Neuron (in vitro differentiated cells): ENCODE measurements around the gene LAIR1.

Experiments
- H2AFZ ChIP-seq: one replicate; pipeline ENCODE4 v1.6.1; 2013; ENCODE audit warnings: low read depth, mild to moderate bottlenecking, inconsistent platforms, low read length, moderate library complexity
- H3K27me3 ChIP-seq: one replicate; pipeline ENCODE4 v1.6.1; 2013; ENCODE audit warnings: low read length; ENCODE audit not compliant: insufficient read depth
- H3K36me3 ChIP-seq: one replicate; pipeline ENCODE4 v1.6.1; 2013; ENCODE audit warnings: low read length; ENCODE audit not compliant: insufficient read depth
- H3K4me1 ChIP-seq: one replicate; pipeline ENCODE4 v1.6.1; 2013; ENCODE audit warnings: low read length; ENCODE audit not compliant: insufficient read depth
- H3K4me3 ChIP-seq: 2 replicates; pipeline ENCODE4 v1.5.1; 2013; ENCODE audit warnings: mild to moderate bottlenecking, low read length, moderate library complexity
- H3K9me3 ChIP-seq: one replicate; pipeline ENCODE4 v1.6.1; 2013; ENCODE audit warnings: low read length

Gene LAIR1

GRCh38 chr19:54364775-54365257, at the start of gene LAIR1:
Gene LAIR1 (minus strand): TSS chr19:54364931. CDS start chr19:54364804, 127 bp downstream.
- Histone ChIP-seq H3K4me3 (no peak within 1 kb of the TSS), H3K9me3 (no peaks in the 10 kb centered on the region), H3K36me3 (no peaks in the 10 kb centered on the region), H3K4me1 (no peaks in the 10 kb centered on the region), H3K27me3 (no peaks in the 10 kb centered on the region), H2AFZ (no peak within 1 kb of the TSS)

DNA sequence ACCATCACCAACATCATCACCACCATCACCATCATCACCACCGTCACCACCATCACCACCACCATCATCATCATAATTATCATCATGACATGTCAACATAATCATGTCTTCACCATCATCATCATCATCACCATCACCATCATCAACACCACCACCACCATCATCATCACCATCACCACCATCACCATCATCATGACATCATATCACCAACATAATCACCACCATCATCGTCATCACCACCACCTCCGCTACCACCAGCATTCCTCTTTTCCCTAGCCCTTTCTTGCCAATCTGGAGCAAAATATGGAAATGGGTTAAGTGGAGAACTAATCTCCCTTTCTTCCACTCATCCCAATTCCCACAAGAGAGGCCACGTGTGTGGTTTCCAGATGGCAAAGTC, 49.4 kb upstream of the LAIR1 start:
- no peaks in the 10 kb centered on the region for H3K9me3 ChIP-seq
- H3K4me1 ChIP-seq, result peaks cover 29% of the 10 kb centered on the region
- peaks cover 3% of the 10 kb centered on the region for H3K27me3 ChIP-seq
- H3K4me3 ChIP-seq, result no peak overlapping the region
- no peak overlapping the region for H2AFZ ChIP-seq
- H3K36me3 ChIP-seq, result peaks cover 16% of the 10 kb centered on the region

GRCh38 chr19:54412877-54413276, 48.1 kb upstream of the LAIR1 start:
- no peak overlapping the region for H3K4me3 ChIP-seq
- peaks cover 3% of the 10 kb centered on the region for H3K27me3 ChIP-seq
- H3K36me3 ChIP-seq, result peaks cover 11% of the 10 kb centered on the region
- H3K4me1 ChIP-seq, result peaks cover 16% of the 10 kb centered on the region
- no peaks in the 10 kb centered on the region for H3K9me3 ChIP-seq
- no peak overlapping the region for H2AFZ ChIP-seq

GRCh38 chr19:54411033-54411432, 46.3 kb upstream of the LAIR1 start:
- no peaks in the 10 kb centered on the region for H3K9me3 ChIP-seq
- no peak overlapping the region for H3K4me3 ChIP-seq
- no peak overlapping the region for H2AFZ ChIP-seq
- peaks cover 3% of the 10 kb centered on the region for H3K27me3 ChIP-seq
- H3K36me3 ChIP-seq, result no peaks in the 10 kb centered on the region
- H3K4me1 ChIP-seq, result no peaks in the 10 kb centered on the region

- Histone ChIP-seq H3K4me1 (no peaks in the 10 kb centered on the region), H3K27me3 (peaks cover 3% of the 10 kb centered on the region), H3K36me3 (no peaks in the 10 kb centered on the region), H2AFZ (no peak overlapping the region), H3K4me3 (no peak overlapping the region), H3K9me3 (no peaks in the 10 kb centered on the region)
Observed at GRCh38 chr19:54408456-54409026, 43.8 kb upstream of the LAIR1 start.

DNA sequence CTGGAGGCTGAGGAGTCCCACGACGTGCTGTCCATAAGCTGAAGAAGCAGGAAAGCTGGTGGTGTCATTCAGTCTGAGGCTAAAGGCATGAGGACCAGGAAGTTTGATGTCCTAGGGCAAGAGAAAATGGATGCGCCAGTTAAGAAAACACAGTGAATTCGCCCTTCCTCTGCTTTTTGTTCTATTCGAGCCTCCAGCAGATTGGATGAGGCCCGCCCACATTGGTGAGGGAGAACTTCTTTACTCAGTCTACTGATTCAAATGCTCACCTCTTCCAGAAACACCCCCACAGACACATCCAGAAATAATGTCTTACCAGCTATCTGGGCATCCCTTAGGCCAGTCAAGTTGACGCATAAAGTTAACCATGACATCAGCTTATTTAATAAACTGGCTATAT, 43.0 kb upstream of the LAIR1 start:
- Histone ChIP-seq H3K4me3 (no peak overlapping the region), H2AFZ (no peak overlapping the region), H3K9me3 (no peaks in the 10 kb centered on the region)

GRCh38 chr19:54405628-54406027, 40.9 kb upstream of the LAIR1 start:
- Histone ChIP-seq H3K4me1 (no peaks in the 10 kb centered on the region), H3K9me3 (no peaks in the 10 kb centered on the region), H3K27me3 (peaks cover 1% of the 10 kb centered on the region), H2AFZ (no peak overlapping the region), H3K36me3 (no peaks in the 10 kb centered on the region), H3K4me3 (no peak overlapping the region)

More for the DNA sequence above, 43.0 kb upstream of the LAIR1 start:
- Histone ChIP-seq H3K4me1 (no peaks in the 10 kb centered on the region), H3K27me3 (peaks cover 3% of the 10 kb centered on the region), H3K36me3 (no peaks in the 10 kb centered on the region)

DNA sequence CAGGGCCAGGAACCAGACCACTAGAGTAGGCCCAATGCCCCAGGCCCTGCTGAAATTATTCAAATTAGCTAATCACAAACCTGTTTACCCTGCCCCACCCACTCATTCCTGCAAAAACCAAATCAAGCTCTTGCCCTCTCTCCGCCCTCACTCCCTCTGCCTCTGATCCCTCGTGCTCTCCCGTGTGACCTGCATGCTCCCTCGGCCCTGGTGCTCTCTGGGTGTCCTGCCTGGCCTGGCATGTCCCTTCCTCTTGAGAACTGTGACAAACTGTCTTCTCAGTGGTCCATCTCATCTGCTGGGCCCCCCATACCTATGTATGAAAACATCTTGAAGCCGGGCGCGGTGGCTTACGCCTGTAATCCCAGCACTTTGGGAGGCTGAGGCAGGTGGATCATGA, 38.3 kb upstream of the LAIR1 start:
- Histone ChIP-seq H3K4me3 (no peak overlapping the region), H3K4me1 (no peaks in the 10 kb centered on the region), H3K27me3 (no peaks in the 10 kb centered on the region), H3K9me3 (no peaks in the 10 kb centered on the region), H2AFZ (no peak overlapping the region), H3K36me3 (no peaks in the 10 kb centered on the region)

- Histone ChIP-seq H2AFZ (no peak overlapping the region), H3K4me3 (no peak overlapping the region), H3K36me3 (no peaks in the 10 kb centered on the region), H3K4me1 (no peaks in the 10 kb centered on the region), H3K27me3 (no peaks in the 10 kb centered on the region), H3K9me3 (no peaks in the 10 kb centered on the region)
Observed at GRCh38 chr19:54400913-54401312, 36.2 kb upstream of the LAIR1 start.

GRCh38 chr19:54399189-54399588, 34.5 kb upstream of the LAIR1 start:
- Histone ChIP-seq H2AFZ (no peak overlapping the region), H3K27me3 (no peaks in the 10 kb centered on the region), H3K4me1 (no peaks in the 10 kb centered on the region), H3K4me3 (no peak overlapping the region), H3K36me3 (no peaks in the 10 kb centered on the region), H3K9me3 (no peaks in the 10 kb centered on the region)

GRCh38 chr19:54395685-54396084, 31.0 kb upstream of the LAIR1 start:
- no peaks in the 10 kb centered on the region for H3K27me3 ChIP-seq
- H3K36me3 ChIP-seq, result no peaks in the 10 kb centered on the region
- H3K4me1 ChIP-seq, result no peaks in the 10 kb centered on the region
- H3K4me3 ChIP-seq, result no peak overlapping the region
- no peak overlapping the region for H2AFZ ChIP-seq
- peaks cover 3% of the 10 kb centered on the region for H3K9me3 ChIP-seq

DNA sequence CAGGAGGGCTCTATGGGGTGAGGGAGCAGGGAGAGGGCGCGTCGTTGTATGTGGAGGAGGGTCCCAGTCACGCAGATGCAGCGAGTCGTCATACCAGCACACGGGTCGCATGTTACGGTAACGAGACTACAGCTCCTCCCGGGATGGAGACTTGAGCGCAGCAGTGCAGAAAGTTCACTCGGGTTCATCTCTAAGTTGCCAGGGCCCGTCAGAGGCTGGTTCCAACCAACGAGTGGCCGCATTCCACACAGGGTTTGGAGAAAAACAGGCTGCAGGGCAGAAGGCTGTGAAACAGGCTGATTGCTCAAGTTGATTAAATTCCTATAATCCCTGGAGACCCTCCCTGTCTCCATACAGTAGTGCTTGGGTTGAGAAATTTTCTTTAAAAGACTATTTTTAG, 28.6 kb upstream of the LAIR1 start:
- Histone ChIP-seq H3K4me3 (no peak overlapping the region), H3K9me3 (peaks cover 3% of the 10 kb centered on the region), H3K36me3 (no peaks in the 10 kb centered on the region), H3K27me3 (peaks cover 8% of the 10 kb centered on the region), H2AFZ (no peak overlapping the region), H3K4me1 (peaks cover 2% of the 10 kb centered on the region)

GRCh38 chr19:54392105-54392504, 27.4 kb upstream of the LAIR1 start:
- Histone ChIP-seq H3K4me3 (no peak overlapping the region), H3K27me3 (peaks cover 14% of the 10 kb centered on the region), H3K4me1 (peaks cover 4% of the 10 kb centered on the region), H2AFZ (no peak overlapping the region), H3K36me3 (no peaks in the 10 kb centered on the region), H3K9me3 (peaks cover 3% of the 10 kb centered on the region)

DNA sequence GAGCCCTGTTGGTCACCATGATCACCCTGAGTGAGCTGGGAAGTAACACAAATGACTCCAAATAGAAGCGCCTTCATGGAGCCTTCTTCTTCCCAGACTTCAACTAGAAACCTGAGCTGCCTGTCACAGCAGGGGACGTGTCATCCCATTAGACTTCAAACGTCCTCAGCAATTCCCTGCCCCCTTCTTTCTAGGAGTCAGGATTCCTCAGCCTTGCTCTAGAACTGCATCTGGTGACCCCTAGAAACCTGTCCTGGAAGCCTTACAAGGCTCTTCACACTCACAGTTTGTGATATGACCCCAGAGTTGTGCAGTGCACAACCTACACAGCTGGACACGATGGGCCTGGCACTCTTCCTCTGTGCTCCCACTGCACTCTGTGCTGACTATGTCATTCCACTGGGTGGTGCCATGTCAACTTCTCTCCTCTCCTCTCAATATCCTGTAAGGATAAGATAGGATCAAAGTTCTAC, 26.9 kb upstream of the LAIR1 start:
- Histone ChIP-seq H3K27me3 (peaks cover 16% of the 10 kb centered on the region), H3K4me3 (no peak overlapping the region), H3K36me3 (no peaks in the 10 kb centered on the region), H2AFZ (no peak overlapping the region), H3K9me3 (peaks cover 3% of the 10 kb centered on the region), H3K4me1 (peaks cover 4% of the 10 kb centered on the region)
